ENCODE results near the gene ANKRD60. TPM values are rescaled to one million over a fixed set of nuclear protein-coding genes. Genes with fewer than 3 reads are reported as not detected.

The ANKRD60 gene
- total and polyA plus RNA-seq, 2 experiments from 2014 or later: not detected

DNA sequence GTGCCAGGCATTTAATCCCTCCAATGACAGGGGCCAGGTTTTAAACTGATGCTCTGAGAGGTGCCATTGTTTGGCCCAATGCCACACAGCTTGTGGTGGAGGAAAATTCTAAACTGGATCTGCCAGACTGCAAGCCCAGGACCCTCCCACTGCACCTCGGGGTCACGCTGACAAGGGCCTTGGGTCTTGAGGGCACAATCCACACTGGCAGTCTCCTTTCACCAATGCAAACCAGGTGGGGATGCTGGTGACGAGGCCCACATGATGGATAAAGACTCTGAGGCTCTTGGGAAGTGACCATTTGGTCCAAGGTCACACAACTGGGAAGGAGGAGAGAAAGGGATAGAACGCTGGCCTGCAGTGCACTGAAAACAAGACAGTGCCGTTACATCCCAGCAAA lies 14.7 kb downstream of the ANKRD60 start:
- H3K79me2 ChIP-seq (ENCODE audit: insufficient read depth): no peaks in the 10 kb centered on the region
- in situ Hi-C loops (cut with MboI): loop anchor here (5.0 to 25.0 kb wide), 2 partner anchors 701 to 1126 kb away; no protein-coding TSS in a partner anchor
- H3K9ac ChIP-seq: no peak overlapping the region
- peaks cover 10% of the 10 kb centered on the region; the same call in 1 of the 2 replicates for H3F3A ChIP-seq (ENCODE audit: insufficient read depth)
- H3K4me3 ChIP-seq: no peak overlapping the region
- no peaks in the 10 kb centered on the region for H3K9me3 ChIP-seq (ENCODE audit: low read depth)
- no peaks in the 10 kb centered on the region for H3K9me2 ChIP-seq (ENCODE audit: insufficient read depth)
- no peak overlapping the region for H2AFZ ChIP-seq
- no peaks in the 10 kb centered on the region for H4K20me1 ChIP-seq (ENCODE audit: insufficient read depth)
- H3K27me3 ChIP-seq (replicated peaks; ENCODE audit: insufficient read depth): peaks cover 19% of the 10 kb centered on the region
- no peaks in the 10 kb centered on the region; the same call in 1 of the 2 replicates for H3K4me1 ChIP-seq (ENCODE audit: insufficient read depth)
- no peak overlapping the region for H3K27ac ChIP-seq
- H3K4me2 ChIP-seq (ENCODE audit: unreplicated experiment): no peak overlapping the region
- 71% methylated on average over 5 of the region's 5 CpGs for WGBS, 2 experiments (ENCODE audit: low coverage in 1 of 2, low lambda C conversion rate in 2 of 2, missing lambda C conversion rate in 2 of 2)
- no peak for DNase-seq
- TF ChIP-seq EZH2 (IDR thresholded peaks at IDR 0.05; ENCODE audit: insufficient read depth, poor library complexity, severe bottlenecking): no peak
- no peak for TF ChIP-seq EZH2phosphoT487 (IDR thresholded peaks at IDR 0.05; ENCODE audit: insufficient read depth, low read depth)
- no peaks in the 10 kb centered on the region for H3K36me3 ChIP-seq (ENCODE audit: low read depth)

DNA sequence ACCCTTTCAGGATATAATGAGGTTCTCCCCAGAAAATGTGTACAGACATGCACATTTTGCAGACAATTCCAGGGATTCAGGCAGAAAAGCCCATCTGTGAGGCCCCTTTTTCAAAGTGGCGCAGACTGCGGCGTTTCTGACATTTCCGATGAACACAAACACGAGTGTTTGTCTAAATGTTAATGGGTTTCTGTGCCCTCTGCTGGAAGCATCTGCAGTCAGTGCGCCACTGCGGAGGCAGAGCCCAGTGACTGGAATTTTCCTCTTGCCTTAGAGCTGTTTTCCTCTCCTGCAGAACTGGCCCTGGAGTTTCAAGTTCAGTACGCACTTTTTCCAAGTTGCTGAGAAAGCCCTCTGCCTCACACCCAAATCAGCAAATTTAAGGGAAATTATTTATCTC lies 15.3 kb downstream of the ANKRD60 start:
- H3K4me3 ChIP-seq: no peak overlapping the region
- H3K4me2 ChIP-seq (ENCODE audit: unreplicated experiment): no peak overlapping the region
- H3F3A ChIP-seq (ENCODE audit: insufficient read depth): peaks cover 13% of the 10 kb centered on the region; the same call in 1 of the 2 replicates
- TF ChIP-seq EZH2 (IDR thresholded peaks at IDR 0.05; ENCODE audit: insufficient read depth, poor library complexity, severe bottlenecking) (no peak), EZH2phosphoT487 (IDR thresholded peaks at IDR 0.05; ENCODE audit: insufficient read depth, low read depth) (no peak)
- H3K9me3 ChIP-seq (ENCODE audit: low read depth): no peaks in the 10 kb centered on the region
- H4K20me1 ChIP-seq (ENCODE audit: insufficient read depth): no peaks in the 10 kb centered on the region
- peak; percentile 68 for DNase-seq
- no peaks in the 10 kb centered on the region for H3K36me3 ChIP-seq (ENCODE audit: low read depth)
- H3K27me3 ChIP-seq (replicated peaks; ENCODE audit: insufficient read depth): peaks cover 19% of the 10 kb centered on the region
- H3K4me1 ChIP-seq (ENCODE audit: insufficient read depth): no peaks in the 10 kb centered on the region
- H3K27ac ChIP-seq: no peak overlapping the region
- WGBS, 2 experiments (ENCODE audit: low coverage in 1 of 2, low lambda C conversion rate in 2 of 2, missing lambda C conversion rate in 2 of 2): 11% methylated on average over 8 of the region's 8 CpGs
- no peak overlapping the region for H2AFZ ChIP-seq
- in situ Hi-C loops (cut with MboI): loop anchor here (5.0 to 25.0 kb wide), 2 partner anchors 701 to 1126 kb away; no protein-coding TSS in a partner anchor
- H3K79me2 ChIP-seq (ENCODE audit: insufficient read depth): no peaks in the 10 kb centered on the region
- H3K9me2 ChIP-seq (ENCODE audit: insufficient read depth): no peaks in the 10 kb centered on the region
- H3K9ac ChIP-seq: no peak overlapping the region

GRCh38 chr20:58212636-58213035 lies 15.8 kb downstream of the ANKRD60 start:
- 40 to 42% methylated on average over 17 of the region's 17 CpGs for WGBS, 2 experiments (ENCODE audit: low coverage in 1 of 2, low lambda C conversion rate in 2 of 2, missing lambda C conversion rate in 2 of 2)
- Histone ChIP-seq H3K4me2 (ENCODE audit: unreplicated experiment) (no peak overlapping the region), H3K9me3 (ENCODE audit: low read depth) (no peaks in the 10 kb centered on the region), H3K9ac (no peak overlapping the region), H3K79me2 (ENCODE audit: insufficient read depth) (no peaks in the 10 kb centered on the region), H3K27me3 (replicated peaks; ENCODE audit: insufficient read depth) (peaks cover 19% of the 10 kb centered on the region), H3F3A (ENCODE audit: insufficient read depth) (peaks cover 13% of the 10 kb centered on the region; the same call in 1 of the 2 replicates), H3K9me2 (ENCODE audit: insufficient read depth) (no peaks in the 10 kb centered on the region), H4K20me1 (ENCODE audit: insufficient read depth) (no peaks in the 10 kb centered on the region), H2AFZ (no peak overlapping the region), H3K27ac (no peak overlapping the region), H3K4me3 (no peak overlapping the region), H3K36me3 (ENCODE audit: low read depth) (no peaks in the 10 kb centered on the region), H3K4me1 (ENCODE audit: insufficient read depth) (no peaks in the 10 kb centered on the region)
- TF ChIP-seq EZH2phosphoT487 (IDR thresholded peaks at IDR 0.05; ENCODE audit: insufficient read depth, low read depth) (no peak), EZH2 (IDR thresholded peaks at IDR 0.05; ENCODE audit: insufficient read depth, poor library complexity, severe bottlenecking) (no peak)
- no peak for DNase-seq
- in situ Hi-C loops (cut with MboI): loop anchor here (5.0 to 25.0 kb wide), 2 partner anchors 700 to 1125 kb away; no protein-coding TSS in a partner anchor

- no peak overlapping the region for H3K9ac ChIP-seq
- H2AFZ ChIP-seq: no peak overlapping the region
- no peak overlapping the region for H3K27ac ChIP-seq
- peaks cover 13% of the 10 kb centered on the region; the same call in 1 of the 2 replicates for H3F3A ChIP-seq (ENCODE audit: insufficient read depth)
- H3K9me2 ChIP-seq (ENCODE audit: insufficient read depth): no peaks in the 10 kb centered on the region
- no peak overlapping the region for H3K4me3 ChIP-seq
- no peak overlapping the region for H3K4me2 ChIP-seq (ENCODE audit: unreplicated experiment)
- in situ Hi-C loops (cut with MboI): loop anchor here (5.0 to 25.0 kb wide), 2 partner anchors 698 to 1123 kb away; no protein-coding TSS in a partner anchor
- TF ChIP-seq EZH2phosphoT487 (IDR thresholded peaks at IDR 0.05; ENCODE audit: insufficient read depth, low read depth) (no peak), EZH2 (IDR thresholded peaks at IDR 0.05; ENCODE audit: insufficient read depth, poor library complexity, severe bottlenecking) (no peak)
- 71 to 77% methylated on average over 7 of the region's 7 CpGs for WGBS, 2 experiments (ENCODE audit: low coverage in 1 of 2, low lambda C conversion rate in 2 of 2, missing lambda C conversion rate in 2 of 2)
- H4K20me1 ChIP-seq (ENCODE audit: insufficient read depth): no peaks in the 10 kb centered on the region
- H3K4me1 ChIP-seq (ENCODE audit: insufficient read depth): no peaks in the 10 kb centered on the region
- H3K36me3 ChIP-seq (ENCODE audit: low read depth): no peaks in the 10 kb centered on the region
- no peaks in the 10 kb centered on the region for H3K79me2 ChIP-seq (ENCODE audit: insufficient read depth)
- H3K9me3 ChIP-seq (ENCODE audit: low read depth): no peaks in the 10 kb centered on the region
- DNase-seq: no peak
- peaks cover 19% of the 10 kb centered on the region for H3K27me3 ChIP-seq (replicated peaks; ENCODE audit: insufficient read depth)
These were observed 18.1 kb downstream of the ANKRD60 start for GRCh38 chr20:58210398-58210747.
